Measurements from ENCODE around the gene CAMTA1.
"Not testable (repeated sequence)": the region's sequence is repeated elsewhere in the genome, so short reads cannot be mapped to it uniquely, and the experiment has no call there.

The CAMTA1 gene

DNA sequence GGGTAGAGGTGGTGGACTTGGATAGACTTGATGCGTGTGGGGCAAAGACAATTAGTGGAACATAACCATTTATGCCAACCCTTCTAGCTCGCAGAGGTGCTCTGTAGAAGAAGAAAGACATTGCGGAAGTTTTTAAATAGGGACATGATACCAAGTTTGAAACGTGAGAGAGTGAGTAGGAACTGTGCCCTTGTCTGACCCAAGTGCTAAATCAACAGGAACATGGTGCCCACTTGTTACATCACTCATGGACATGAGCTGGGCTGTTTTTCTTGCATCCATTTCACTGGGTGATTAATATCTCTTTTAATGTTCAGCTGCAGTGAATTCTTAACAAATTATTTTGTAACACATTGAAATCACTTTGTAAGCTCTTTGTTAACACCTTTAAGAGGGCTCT, 577.7 kb downstream of the CAMTA1 start:
- no peak for DNase-seq

GRCh38 chr1:7363450-7363849, 578.2 kb downstream of the CAMTA1 start:
- DNase-seq: no peak

DNA sequence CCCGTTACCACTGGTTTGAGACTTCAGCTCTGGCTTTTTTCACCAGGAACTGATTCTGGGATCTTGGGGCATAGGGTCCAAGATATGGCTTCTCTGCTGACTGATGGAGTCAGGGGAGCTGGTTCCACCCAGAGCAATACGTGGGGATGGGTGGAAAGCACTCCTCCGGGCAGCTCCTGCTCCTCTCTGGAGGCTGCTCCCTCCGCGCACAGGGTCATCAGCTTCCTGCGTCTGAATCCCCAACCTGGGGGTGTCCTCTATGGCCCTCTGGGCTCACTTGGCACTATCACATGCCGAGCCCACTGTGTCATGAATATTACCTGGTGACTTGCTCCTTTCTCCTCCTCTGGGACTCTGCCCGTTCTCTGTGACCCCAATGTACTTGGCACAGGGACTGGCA, 580.5 kb downstream of the CAMTA1 start:
- no peak for DNase-seq

- DNase-seq: no peak
These were observed 581.2 kb downstream of the CAMTA1 start for GRCh38 chr1:7366286-7366954.

GRCh38 chr1:7366955-7367665, 581.9 kb downstream of the CAMTA1 start:
- DNase-seq: no peak

GRCh38 chr1:7369866-7370265, 584.6 kb downstream of the CAMTA1 start:
- DNase-seq: no peak

- no peak for DNase-seq
These were observed 586.7 kb downstream of the CAMTA1 start for GRCh38 chr1:7371926-7372325.

DNA sequence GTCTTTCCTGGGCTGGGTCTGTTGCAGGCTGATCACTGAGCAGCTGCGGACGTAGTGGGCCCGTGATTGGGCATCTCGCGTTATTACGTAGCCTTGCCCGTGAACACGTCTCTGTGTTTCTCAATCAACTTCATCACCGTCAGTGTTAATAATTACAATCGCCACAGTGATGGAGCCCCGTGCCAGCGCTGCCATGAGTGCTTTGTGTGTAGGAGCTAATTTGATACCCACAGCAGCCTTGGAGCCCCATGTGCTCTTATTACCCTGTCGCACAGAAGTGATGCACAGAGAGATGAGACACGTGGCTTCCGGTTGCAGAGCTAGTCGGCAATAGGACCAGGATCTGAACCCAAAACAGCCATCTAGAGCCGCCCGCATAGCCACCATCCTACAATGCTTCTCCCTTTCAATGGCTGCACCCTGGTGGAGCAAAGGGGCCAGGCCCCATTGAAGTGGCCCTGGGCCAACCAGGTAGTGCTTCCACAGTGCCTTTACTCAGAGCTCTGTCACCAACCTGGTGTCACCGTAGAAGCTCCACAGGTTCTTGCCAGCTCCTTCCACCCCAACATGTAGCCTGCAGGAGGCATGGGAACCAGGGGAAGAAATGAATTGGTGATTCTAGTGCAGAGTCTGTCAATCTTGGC, 587.3 kb downstream of the CAMTA1 start:
- DNase-seq: no peak

- no peak for DNase-seq
These were observed 588.0 kb downstream of the CAMTA1 start for GRCh38 chr1:7373251-7373650.

GRCh38 chr1:7373876-7374562, 588.8 kb downstream of the CAMTA1 start:
- DNase-seq: no peak

GRCh38 chr1:7374563-7375160, 589.4 kb downstream of the CAMTA1 start:
- no peak for DNase-seq

DNA sequence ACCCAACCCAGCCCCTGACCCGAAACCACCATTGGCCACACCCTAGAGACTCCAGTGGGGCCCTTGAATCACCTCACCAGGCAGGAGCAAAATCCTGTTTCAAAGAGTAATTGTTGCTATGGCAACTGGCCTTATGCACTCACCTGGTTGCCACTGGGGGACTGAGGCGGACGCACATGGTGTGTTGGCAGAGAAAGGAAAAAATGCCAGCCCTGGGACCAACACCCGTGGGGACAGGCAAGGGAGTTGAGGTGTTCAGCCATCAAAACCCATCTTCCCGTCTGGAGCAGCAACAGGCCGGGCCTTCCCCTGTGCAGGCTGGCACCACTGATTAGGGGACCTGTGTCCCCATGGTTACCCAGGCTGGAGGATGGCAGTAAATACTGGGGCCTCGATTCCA, 590.1 kb downstream of the CAMTA1 start:
- no peak for DNase-seq

- no peak for DNase-seq
These were observed 590.8 kb downstream of the CAMTA1 start for GRCh38 chr1:7375781-7376660.

- no peak for DNase-seq
These were observed 591.4 kb downstream of the CAMTA1 start for GRCh38 chr1:7376676-7377075.

- DNase-seq: no peak
These were observed 593.3 kb downstream of the CAMTA1 start for GRCh38 chr1:7378346-7379130.

DNA sequence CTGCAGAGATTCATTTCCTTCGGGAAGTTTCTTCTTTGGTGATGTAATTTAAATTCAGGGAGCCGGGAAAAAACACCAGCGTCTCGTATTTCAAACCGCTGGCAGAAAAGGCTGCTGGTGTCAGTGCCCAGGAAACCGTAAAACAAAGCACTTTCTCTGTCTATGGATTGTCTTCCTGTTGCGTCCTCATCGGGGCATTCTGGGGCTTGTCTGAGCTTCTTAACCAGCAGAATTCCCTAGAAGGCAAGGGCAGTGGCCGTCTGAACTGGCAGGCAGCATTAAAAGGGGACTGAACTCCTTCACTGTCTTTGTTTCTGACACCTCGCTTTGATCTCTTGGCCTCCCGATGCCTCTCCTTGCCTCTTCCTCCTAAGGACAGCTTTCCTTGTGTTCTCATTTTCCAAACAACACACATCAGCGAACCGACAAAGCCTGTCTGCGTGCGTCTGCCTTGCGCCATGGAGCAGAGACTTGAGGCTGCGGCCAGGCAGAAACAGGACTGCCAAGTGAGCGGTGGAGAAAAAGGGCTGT, 594.3 kb downstream of the CAMTA1 start:
- DNase-seq: no peak

GRCh38 chr1:7380068-7380467, 594.8 kb downstream of the CAMTA1 start:
- DNase-seq: not testable (repeated sequence)

- no peak for DNase-seq
These were observed 595.5 kb downstream of the CAMTA1 start for GRCh38 chr1:7380712-7381111.

- not testable (repeated sequence) for DNase-seq
These were observed 596.5 kb downstream of the CAMTA1 start for GRCh38 chr1:7381729-7382128.

DNA sequence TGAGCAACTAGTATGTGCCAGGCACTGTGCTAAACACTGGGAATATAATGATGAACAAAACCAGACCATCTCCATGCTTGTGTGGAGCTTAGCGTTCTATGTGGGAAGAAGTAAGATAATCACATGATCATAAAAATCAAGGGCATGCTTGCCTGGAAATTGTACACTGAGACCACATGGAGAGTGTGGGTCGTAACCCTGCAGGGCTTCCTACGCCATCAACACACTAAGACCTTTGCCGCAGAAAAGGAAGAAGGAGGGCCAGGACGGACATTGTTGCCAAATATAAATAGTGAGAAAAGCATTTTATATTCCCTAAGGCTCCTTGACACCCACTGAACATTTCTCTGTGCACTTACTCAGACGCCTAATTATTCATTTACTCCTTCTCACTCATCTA, 597.7 kb downstream of the CAMTA1 start:
- DNase-seq: no peak

Measured in T-helper 2 cell (primary cell).